IPS-20b (cell line): ENCODE data around the gene DOC2A.

Source experiments
- H3K27ac ChIP-seq: one replicate; pipeline ENCODE4 v1.5.1; 2013; ENCODE audit warnings: low read length
- H3K27me3 ChIP-seq: 2 replicates; pipeline ENCODE4 v1.6.1; 2013; ENCODE audit warnings: mild to moderate bottlenecking, low read length, inconsistent platforms; ENCODE audit not compliant: insufficient read depth
- H3K36me3 ChIP-seq: 2 replicates; pipeline ENCODE4 v1.6.1; 2013; ENCODE audit warnings: low read depth, mild to moderate bottlenecking, inconsistent platforms, low read length, moderate library complexity; ENCODE audit not compliant: insufficient read depth
- H3K4me1 ChIP-seq: 2 replicates; pipeline ENCODE4 v1.6.1; 2013; ENCODE audit warnings: mild to moderate bottlenecking, control low read depth, inconsistent platforms, low read length, moderate library complexity; ENCODE audit not compliant: insufficient read depth
- H3K4me3 ChIP-seq: 2 replicates; pipeline ENCODE4 v1.5.1; 2013; ENCODE audit warnings: mild to moderate bottlenecking, low read length, inconsistent platforms
- H3K9ac ChIP-seq: 2 replicates; pipeline ENCODE4 v1.6.1; 2013; ENCODE audit warnings: low read depth, mild to moderate bottlenecking, inconsistent platforms, low read length, moderate library complexity
- H3K9me3 ChIP-seq: 2 replicates; pipeline ENCODE4 v1.6.1; 2013; ENCODE audit warnings: mild to moderate bottlenecking, low read depth, low read length, inconsistent platforms; ENCODE audit not compliant: insufficient read depth

DOC2A gene

DNA sequence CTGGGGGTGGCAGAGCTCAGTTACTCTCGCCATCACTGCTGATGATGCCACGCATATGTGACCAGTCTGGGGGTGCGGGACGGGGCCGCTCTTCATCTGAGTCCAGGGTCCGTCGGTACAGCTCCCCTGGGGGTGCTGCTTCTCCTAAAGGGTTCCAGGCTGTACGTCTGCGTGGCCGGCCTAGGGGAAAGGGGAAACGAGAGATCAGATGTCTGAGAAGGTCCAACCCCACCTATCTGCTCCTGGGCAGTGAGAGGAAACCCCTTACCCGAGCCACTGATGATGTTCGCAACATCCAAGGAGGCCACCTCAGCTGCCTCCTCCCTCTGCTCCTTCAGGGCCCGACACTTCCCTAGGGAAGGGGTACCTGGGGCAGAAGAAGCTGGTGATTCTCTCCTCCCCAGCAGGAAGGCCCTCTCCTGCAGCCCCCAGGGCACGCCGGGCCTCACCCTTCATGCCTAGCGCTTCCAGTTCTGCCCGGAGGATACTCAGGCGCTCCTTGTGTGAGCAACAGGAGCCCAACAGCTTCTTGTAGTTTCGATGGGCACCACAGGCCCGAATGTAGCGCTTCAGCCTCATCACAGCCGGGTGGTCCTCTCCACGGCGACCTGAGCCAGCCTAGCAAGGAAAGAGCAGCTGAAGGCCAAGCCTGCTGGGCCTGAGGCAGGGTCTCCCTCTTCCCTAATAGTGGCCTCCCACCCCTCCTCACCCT, 17.5 kb downstream of the DOC2A start:
- Histone ChIP-seq H3K4me1 (peaks cover 4% of the 10 kb centered on the region; the same call in 1 of the 2 replicates), H3K27ac (no peak overlapping the region), H3K27me3 (no peaks in the 10 kb centered on the region), H3K9me3 (no peaks in the 10 kb centered on the region), H3K4me3 (no peak overlapping the region), H3K9ac (no peak overlapping the region), H3K36me3 (peaks cover 55% of the 10 kb centered on the region)

DNA sequence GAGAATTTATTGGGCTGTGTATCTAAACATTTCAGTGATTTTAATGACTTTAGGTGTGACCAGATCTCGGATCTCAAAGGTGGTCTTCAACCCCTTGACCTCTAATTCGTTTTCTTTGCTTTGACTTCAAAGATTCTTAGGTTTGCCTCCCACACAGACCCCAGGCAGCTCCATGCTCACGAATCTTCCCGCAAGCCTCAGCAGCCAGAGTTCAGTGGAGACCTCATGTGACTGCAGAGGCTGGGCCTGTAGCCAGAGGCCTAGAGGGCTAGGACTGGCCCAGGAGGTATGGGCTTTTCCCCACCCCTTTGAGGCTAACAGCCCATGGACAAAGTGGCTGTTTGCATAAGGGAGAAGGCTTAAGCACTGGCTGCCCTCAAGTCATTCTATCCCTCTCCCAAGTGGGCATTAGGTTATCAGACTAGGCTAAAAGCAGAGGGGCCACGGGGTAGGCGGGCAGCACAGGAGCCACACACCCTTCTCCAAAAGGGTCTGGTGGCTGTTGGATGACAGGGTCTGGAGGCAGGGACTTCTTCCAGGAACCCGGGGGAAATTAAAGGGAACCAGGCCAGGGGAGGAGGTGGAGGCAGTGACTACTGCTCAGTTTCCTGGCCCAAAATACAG, 18.4 kb downstream of the DOC2A start:
- H3K4me1 ChIP-seq, result peaks cover 4% of the 10 kb centered on the region; the same call in 1 of the 2 replicates
- no peak overlapping the region for H3K9ac ChIP-seq
- H3K9me3 ChIP-seq, result no peaks in the 10 kb centered on the region
- H3K36me3 ChIP-seq, result peaks cover 52% of the 10 kb centered on the region
- H3K27ac ChIP-seq, result no peak overlapping the region
- H3K27me3 ChIP-seq, result no peaks in the 10 kb centered on the region
- H3K4me3 ChIP-seq, result no peak overlapping the region

DNA sequence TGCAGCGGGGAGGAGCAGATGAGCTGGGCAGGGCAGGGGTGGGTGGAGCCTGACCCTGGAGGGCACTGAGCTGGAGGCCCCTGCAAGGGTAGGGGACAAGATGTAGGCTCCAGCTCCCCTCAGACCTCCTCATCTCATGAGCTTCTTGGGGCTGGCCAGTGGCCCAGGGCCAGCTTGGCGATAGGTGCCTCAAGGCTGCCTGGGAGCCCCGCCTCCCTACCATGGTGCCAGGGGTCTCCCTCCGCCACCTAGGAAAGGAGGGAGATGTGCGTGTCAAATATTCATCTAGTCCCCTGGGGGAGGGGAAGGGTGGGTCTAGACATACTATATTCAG, 19.3 kb downstream of the DOC2A start:
- no peaks in the 10 kb centered on the region for H3K9me3 ChIP-seq
- no peaks in the 10 kb centered on the region for H3K4me1 ChIP-seq
- no peaks in the 10 kb centered on the region for H3K27me3 ChIP-seq
- H3K36me3 ChIP-seq, result peaks cover 51% of the 10 kb centered on the region
- no peak overlapping the region for H3K27ac ChIP-seq
- H3K4me3 ChIP-seq, result no peak overlapping the region
- no peak overlapping the region for H3K9ac ChIP-seq

DNA sequence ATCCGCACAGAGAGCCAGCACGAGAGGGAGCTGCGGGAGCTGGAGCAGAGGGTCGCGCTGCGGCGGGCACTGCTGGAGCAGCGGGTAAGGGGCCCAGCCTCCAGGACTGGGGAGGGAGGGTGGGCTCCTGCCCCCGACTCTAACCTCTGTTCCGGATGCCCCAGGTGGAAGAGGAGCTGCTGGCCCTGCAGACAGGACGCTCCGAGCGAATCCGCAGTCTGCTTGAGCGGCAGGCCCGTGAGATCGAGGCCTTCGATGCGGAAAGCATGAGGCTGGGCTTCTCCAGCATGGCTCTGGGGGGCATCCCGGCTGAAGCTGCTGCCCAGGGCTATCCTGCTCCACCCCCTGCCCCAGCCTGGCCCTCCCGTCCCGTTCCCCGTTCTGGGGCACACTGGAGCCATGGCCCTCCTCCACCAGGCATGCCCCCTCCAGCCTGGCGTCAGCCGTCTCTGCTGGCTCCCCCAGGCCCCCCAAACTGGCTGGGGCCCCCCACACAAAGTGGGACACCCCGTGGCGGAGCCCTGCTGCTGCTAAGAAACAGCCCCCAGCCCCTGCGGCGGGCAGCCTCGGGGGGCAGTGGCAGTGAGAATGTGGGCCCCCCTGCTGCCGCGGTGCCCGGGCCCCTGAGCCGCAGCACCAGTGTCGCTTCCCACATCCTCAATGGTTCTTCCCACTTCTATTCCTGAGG, 19.8 kb downstream of the DOC2A start:
- Histone ChIP-seq H3K36me3 (peaks cover 56% of the 10 kb centered on the region), H3K27ac (no peak overlapping the region), H3K4me1 (no peaks in the 10 kb centered on the region)

DNA sequence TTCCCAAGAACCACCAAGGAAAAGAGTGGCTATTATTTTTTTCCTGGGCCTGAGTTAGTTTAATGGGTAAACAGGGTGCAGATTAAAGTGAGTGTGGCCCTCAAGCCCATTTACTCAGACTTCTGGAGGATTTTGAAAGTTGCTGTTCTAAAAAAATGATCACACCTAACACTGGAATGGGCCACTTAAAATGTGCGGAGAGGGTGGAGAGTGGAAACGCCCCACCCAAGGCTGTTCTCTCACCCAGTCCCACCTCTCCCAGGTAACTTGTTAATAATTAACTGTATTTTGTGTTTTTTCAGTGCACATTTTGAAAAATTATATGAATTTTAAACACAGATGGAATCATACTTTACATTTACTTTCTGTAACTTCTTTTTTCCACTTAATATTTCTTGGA, 20.8 kb downstream of the DOC2A start:
- no peaks in the 10 kb centered on the region for H3K9me3 ChIP-seq

More for the DNA sequence above, 19.8 kb downstream of the DOC2A start:
- H3K27me3 ChIP-seq, result no peaks in the 10 kb centered on the region
- no peaks in the 10 kb centered on the region for H3K9me3 ChIP-seq
- H3K9ac ChIP-seq, result no peak overlapping the region
- no peak overlapping the region for H3K4me3 ChIP-seq

DNA sequence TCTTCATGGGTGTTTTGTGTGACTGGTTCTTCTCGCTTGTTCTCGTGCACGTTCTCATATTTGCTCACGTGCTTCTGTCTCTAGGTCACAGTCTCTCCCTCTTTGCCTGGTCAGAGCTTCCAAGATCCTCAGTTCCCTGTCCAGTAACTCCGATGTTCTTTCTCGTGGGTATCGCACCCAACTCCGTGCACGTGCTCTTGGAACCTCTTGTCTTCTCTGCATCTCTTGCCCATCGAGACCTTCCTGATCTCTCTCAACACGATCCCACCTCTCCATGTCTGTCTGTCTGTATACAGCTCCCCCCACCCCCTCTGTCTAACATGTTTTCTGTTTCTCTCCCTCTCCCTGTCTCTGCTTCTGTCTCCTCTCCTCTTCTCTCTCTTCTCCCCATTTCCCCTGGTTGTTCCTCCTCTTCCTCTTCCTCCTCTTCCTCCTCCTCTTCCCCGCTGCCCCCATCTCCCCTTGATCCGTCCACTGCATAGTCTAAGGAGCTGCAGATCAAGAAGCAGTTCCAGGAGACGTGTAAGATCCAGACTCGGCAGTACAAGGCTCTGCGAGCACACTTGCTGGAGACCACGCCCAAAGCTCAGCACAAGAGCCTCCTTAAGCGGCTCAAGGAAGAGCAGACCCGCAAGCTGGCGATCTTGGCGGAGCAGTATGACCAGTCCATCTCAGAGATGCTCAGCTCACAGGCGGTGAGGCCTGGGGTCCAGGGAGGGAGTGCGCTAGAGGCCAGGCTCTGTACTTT, 21.5 kb downstream of the DOC2A start:
- Histone ChIP-seq H3K4me3 (no peak overlapping the region), H3K27ac (no peak overlapping the region), H3K27me3 (no peaks in the 10 kb centered on the region), H3K4me1 (no peaks in the 10 kb centered on the region), H3K9ac (no peak overlapping the region), H3K9me3 (no peaks in the 10 kb centered on the region), H3K36me3 (peaks cover 73% of the 10 kb centered on the region)

More for the DNA sequence above, 20.8 kb downstream of the DOC2A start:
- H3K27me3 ChIP-seq, result no peaks in the 10 kb centered on the region
- H3K9ac ChIP-seq, result no peak overlapping the region
- no peak overlapping the region for H3K27ac ChIP-seq
- H3K4me1 ChIP-seq, result no peaks in the 10 kb centered on the region
- no peak overlapping the region for H3K4me3 ChIP-seq
- H3K36me3 ChIP-seq, result peaks cover 66% of the 10 kb centered on the region

DNA sequence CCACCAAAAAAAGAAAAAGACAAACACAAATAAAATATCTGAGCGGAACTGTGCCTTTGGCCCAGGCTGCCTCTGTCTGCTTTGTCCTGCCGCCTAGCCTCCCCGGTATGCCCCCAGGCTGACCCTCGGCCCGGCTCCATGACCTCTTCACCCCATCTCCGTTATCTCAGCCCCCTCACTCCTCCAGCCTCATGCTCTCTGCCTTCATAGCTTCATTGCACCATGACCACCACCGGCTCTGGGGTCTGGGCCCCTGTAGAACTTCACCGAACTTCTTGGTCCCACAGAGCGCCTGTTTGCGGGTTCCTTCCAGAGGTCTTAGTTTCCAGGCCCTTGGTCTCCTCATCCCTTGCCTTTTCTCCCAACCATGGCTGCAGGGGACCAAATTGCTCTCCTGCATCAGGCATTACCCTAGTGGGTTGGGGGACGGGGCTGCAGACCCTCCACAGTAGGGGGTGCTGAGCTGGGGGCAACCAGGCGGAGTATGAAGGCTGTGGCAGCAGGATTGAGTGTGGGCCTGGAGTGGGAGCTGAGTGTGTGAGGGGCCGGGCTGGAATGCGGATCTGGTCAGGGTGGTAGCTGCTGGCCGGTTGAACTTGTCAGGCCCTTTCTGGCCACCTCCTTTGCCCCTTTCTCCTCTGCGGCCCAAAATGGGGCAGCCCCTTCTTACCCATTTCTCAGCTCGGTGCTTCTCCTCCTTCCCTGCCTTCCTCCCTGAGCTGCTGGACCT, 22.3 kb downstream of the DOC2A start:
- Histone ChIP-seq H3K27me3 (no peaks in the 10 kb centered on the region), H3K36me3 (peaks cover 80% of the 10 kb centered on the region), H3K9me3 (no peaks in the 10 kb centered on the region), H3K9ac (no peak overlapping the region), H3K4me1 (no peaks in the 10 kb centered on the region), H3K27ac (no peak overlapping the region), H3K4me3 (no peak overlapping the region)

DNA sequence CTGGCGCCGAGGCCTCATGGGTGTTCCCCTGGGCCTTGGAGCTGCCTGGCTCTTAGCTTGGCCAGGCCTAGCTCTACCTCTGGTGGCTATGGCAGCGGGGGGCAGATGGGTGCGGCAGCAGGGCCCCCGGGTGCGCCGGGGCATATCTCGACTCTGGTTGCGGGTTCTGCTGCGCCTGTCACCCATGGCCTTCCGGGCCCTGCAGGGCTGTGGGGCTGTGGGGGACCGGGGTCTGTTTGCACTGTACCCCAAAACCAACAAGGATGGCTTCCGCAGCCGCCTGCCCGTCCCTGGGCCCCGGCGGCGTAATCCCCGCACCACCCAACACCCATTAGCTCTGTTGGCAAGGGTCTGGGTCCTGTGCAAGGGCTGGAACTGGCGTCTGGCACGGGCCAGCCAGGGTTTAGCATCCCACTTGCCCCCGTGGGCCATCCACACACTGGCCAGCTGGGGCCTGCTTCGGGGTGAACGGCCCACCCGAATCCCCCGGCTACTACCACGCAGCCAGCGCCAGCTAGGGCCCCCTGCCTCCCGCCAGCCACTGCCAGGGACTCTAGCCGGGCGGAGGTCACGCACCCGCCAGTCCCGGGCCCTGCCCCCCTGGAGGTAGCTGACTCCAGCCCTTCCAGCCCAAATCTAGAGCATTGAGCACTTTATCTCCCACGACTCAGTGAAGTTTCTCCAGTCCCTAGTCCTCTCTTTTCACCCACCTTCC, 23.3 kb downstream of the DOC2A start:
- no peaks in the 10 kb centered on the region for H3K9me3 ChIP-seq
- no peaks in the 10 kb centered on the region for H3K4me1 ChIP-seq
- no peak overlapping the region for H3K4me3 ChIP-seq
- peaks cover 80% of the 10 kb centered on the region for H3K36me3 ChIP-seq
- H3K27ac ChIP-seq, result no peak overlapping the region
- H3K9ac ChIP-seq, result no peak overlapping the region
- no peaks in the 10 kb centered on the region for H3K27me3 ChIP-seq

DNA sequence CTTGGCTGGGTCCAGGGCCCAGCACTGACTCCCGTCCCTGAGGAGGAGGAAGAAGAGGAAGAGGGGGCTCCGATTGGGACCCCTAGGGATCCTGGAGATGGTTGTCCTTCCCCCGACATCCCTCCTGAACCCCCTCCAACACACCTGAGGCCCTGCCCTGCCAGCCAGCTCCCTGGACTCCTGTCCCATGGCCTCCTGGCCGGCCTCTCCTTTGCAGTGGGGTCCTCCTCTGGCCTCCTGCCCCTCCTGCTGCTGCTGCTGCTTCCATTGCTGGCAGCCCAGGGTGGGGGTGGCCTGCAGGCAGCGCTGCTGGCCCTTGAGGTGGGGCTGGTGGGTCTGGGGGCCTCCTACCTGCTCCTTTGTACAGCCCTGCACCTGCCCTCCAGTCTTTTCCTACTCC, 23.9 kb downstream of the DOC2A start:
- H3K9ac ChIP-seq, result no peak overlapping the region
- peaks cover 80% of the 10 kb centered on the region for H3K36me3 ChIP-seq
- H3K27me3 ChIP-seq, result no peaks in the 10 kb centered on the region
- H3K4me3 ChIP-seq, result no peak overlapping the region
- H3K9me3 ChIP-seq, result no peaks in the 10 kb centered on the region
- no peak overlapping the region for H3K27ac ChIP-seq
- no peaks in the 10 kb centered on the region for H3K4me1 ChIP-seq

DNA sequence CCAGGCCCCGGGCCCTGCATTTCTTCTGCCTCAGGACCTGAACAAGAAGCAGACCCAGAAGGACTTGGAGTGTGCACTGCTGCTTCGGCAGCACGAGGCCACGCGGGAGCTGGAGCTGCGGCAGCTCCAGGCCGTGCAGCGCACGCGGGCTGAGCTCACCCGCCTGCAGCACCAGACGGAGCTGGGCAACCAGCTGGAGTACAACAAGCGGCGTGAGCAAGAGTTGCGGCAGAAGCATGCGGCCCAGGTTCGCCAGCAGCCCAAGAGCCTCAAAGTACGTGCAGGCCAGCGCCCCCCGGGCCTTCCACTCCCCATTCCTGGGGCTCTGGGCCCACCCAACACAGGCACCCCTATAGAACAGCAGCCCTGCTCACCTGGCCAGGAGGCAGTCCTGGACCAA, 24.6 kb downstream of the DOC2A start:
- peaks cover 86% of the 10 kb centered on the region for H3K36me3 ChIP-seq
- no peak overlapping the region for H3K4me3 ChIP-seq
- no peaks in the 10 kb centered on the region for H3K4me1 ChIP-seq
- H3K27me3 ChIP-seq, result no peaks in the 10 kb centered on the region
- H3K9me3 ChIP-seq, result no peaks in the 10 kb centered on the region
- no peak overlapping the region for H3K9ac ChIP-seq
- H3K27ac ChIP-seq, result no peak overlapping the region
